HAP-1 (cell line): ENCODE results near the gene DCLK3.

Experiments used
- DNase-seq, 2 experiments: peaks; one replicate each; pipeline ENCODE4 v3.0.0-alpha.2; 2016 to 2020; ENCODE audit warnings: low spot score in 2 of 2
- H3K27me3 ChIP-seq: fragments of 250-450 bp; sonication (Bioruptor Pico); 2 replicates; pipeline ENCODE4 v1.5.1; 2020; ENCODE audit warnings: low read depth, mild to moderate bottlenecking, moderate library complexity
- H3K36me3 ChIP-seq: fragments of 250-450 bp; sonication (Bioruptor Pico); replicated peaks from 2 replicates; pipeline ENCODE4 v1.5.1; 2020; ENCODE audit warnings: mild to moderate bottlenecking
- H3K4me1 ChIP-seq: fragments of 250-450 bp; sonication (Bioruptor Pico); 2 replicates; pipeline ENCODE4 v1.5.1; 2020; ENCODE audit warnings: mild to moderate bottlenecking
- H3K4me3 ChIP-seq: fragments of 250-450 bp; sonication (Bioruptor Pico); 2 replicates; pipeline ENCODE4 v1.5.1; 2020; ENCODE audit warnings: mild to moderate bottlenecking, moderate library complexity
- H3K9me3 ChIP-seq: fragments of 250-450 bp; sonication (Bioruptor Pico); 2 replicates; pipeline ENCODE4 v1.5.1; 2020; ENCODE audit warnings: mild to moderate bottlenecking, moderate library complexity
- in situ Hi-C: fragments of 300-500 bp; cut with MboI; formaldehyde crosslinking; loops from 3 replicates; pipeline ENCODE4 v1.14.3; 2020; ENCODE audit warnings: low sequenced_read_pairs, inconsistent platforms, mixed read lengths

DCLK3 gene

DNA sequence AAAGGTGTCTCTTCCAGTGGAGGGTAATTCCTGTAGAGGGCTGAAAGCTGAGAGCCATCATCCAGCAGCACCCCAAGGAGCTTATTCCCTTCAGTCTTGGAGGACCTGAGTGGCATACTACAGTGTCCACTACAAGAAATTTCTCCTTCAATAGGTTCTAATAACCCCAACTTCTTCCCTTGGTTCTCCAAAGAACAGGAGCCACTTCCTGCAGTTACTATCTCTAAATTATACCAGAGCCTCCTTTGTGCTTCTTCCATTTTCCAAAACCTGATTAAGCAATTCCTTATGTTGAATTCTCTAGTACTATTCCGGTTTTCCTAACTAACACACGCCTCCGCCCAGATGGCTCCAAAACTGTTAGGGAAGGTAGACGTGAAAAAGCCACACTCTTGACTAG lies 50.4 kb downstream of the DCLK3 start:
- in situ Hi-C loops, result loop anchor here (25.0 kb wide), 1 partner anchor 602 kb away; no protein-coding TSS in a partner anchor
- Histone ChIP-seq H3K27me3 (no peaks in the 10 kb centered on the region), H3K4me3 (no peak overlapping the region), H3K4me1 (no peaks in the 10 kb centered on the region), H3K9me3 (no peaks in the 10 kb centered on the region), H3K36me3 (no peaks in the 10 kb centered on the region)
- DNase-seq, result no peak

- in situ Hi-C loops, result loop anchor here (25.0 kb wide), 1 partner anchor 598 kb away; no protein-coding TSS in a partner anchor
- no peak for DNase-seq
- H3K9me3 ChIP-seq, result no peaks in the 10 kb centered on the region
- no peaks in the 10 kb centered on the region for H3K27me3 ChIP-seq
- H3K36me3 ChIP-seq, result no peaks in the 10 kb centered on the region
- no peak overlapping the region for H3K4me3 ChIP-seq
- H3K4me1 ChIP-seq, result no peaks in the 10 kb centered on the region
Observed at GRCh38 chr3:36710606-36711005, 53.7 kb downstream of the DCLK3 start.

- H3K27me3 ChIP-seq, result no peaks in the 10 kb centered on the region; the same call in 1 of the 2 replicates
- no peaks in the 10 kb centered on the region for H3K4me1 ChIP-seq
- in situ Hi-C loops, result loop anchor here (10.0 to 25.0 kb wide), 2 partner anchors 598 to 735 kb away; no protein-coding TSS in a partner anchor
- no peak for DNase-seq
- H3K36me3 ChIP-seq, result no peaks in the 10 kb centered on the region
- H3K4me3 ChIP-seq, result no peak overlapping the region
- H3K9me3 ChIP-seq, result no peaks in the 10 kb centered on the region
Observed at GRCh38 chr3:36709826-36710365, 54.5 kb downstream of the DCLK3 start.

DNA sequence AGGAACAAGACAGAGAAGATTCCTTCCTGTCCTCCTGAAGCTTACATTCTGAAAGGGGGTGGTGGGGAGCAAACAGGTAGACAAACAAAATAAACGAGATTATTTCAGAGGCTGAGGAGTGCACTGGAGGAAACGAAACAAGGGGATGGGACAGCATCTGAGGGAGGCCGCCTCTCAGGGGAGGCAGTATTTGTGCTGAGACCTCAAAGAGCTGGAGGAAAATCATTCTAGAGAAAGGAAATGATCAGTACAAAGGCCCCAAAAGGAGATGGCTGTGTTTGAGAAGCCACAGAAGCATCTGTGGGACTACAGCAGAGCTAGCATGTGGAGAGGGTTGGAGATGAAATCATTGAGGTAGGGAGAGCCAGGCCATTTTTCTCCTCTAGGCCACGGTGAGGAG lies 55.1 kb downstream of the DCLK3 start:
- Histone ChIP-seq H3K9me3 (no peaks in the 10 kb centered on the region), H3K4me1 (no peaks in the 10 kb centered on the region), H3K4me3 (no peak overlapping the region), H3K27me3 (no peaks in the 10 kb centered on the region; the same call in 1 of the 2 replicates), H3K36me3 (no peaks in the 10 kb centered on the region)
- DNase-seq, result no peak
- in situ Hi-C loops, result loop anchor here (10.0 to 25.0 kb wide), 2 partner anchors 597 to 734 kb away; no protein-coding TSS in a partner anchor

GRCh38 chr3:36707623-36708409 lies 56.5 kb downstream of the DCLK3 start:
- in situ Hi-C loops, result loop anchor here (10.0 to 25.0 kb wide), 2 partner anchors 596 to 733 kb away; no protein-coding TSS in a partner anchor
- H3K27me3 ChIP-seq, result no peaks in the 10 kb centered on the region; the same call in 1 of the 2 replicates
- no peaks in the 10 kb centered on the region for H3K9me3 ChIP-seq
- no peak overlapping the region for H3K4me3 ChIP-seq
- DNase-seq, result no peak
- no peaks in the 10 kb centered on the region for H3K36me3 ChIP-seq
- no peaks in the 10 kb centered on the region for H3K4me1 ChIP-seq

DNA sequence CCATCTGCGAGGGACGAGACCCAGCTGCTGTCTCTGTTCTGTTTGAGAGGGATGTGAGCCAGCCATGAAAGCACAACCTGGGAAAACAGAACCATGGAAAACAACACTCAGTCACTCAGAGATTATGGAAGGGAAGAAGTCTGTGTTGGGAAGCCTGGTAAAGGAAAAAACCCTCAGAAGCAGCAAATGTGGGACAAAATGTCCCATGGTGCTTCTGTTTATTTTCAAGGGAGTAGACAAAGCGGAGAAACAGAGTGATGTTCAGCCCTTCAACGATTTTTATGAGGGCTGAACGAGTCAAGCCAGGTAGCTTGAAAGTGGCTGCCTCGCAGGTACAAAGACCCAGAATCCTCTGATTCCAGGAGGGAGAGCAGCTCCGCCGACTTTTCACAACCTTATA lies 59.3 kb downstream of the DCLK3 start:
- Histone ChIP-seq H3K36me3 (no peaks in the 10 kb centered on the region), H3K27me3 (no peaks in the 10 kb centered on the region; the same call in 1 of the 2 replicates), H3K4me3 (no peak overlapping the region), H3K4me1 (0 out of 2 replicates have a peak, but pooled peaks cover 4% of the 10 kb centered on the region), H3K9me3 (no peaks in the 10 kb centered on the region)
- in situ Hi-C loops, result loop anchor here (10.0 to 25.0 kb wide), 2 partner anchors 593 to 730 kb away; no protein-coding TSS in a partner anchor
- DNase-seq, result no peak

GRCh38 chr3:36704280-36704679 lies 60.1 kb downstream of the DCLK3 start:
- H3K36me3 ChIP-seq, result no peaks in the 10 kb centered on the region
- in situ Hi-C loops, result loop anchor here (10.0 to 25.0 kb wide), 2 partner anchors 592 to 729 kb away; no protein-coding TSS in a partner anchor
- H3K9me3 ChIP-seq, result no peaks in the 10 kb centered on the region
- no peak for DNase-seq
- H3K27me3 ChIP-seq, result no peaks in the 10 kb centered on the region; the same call in 1 of the 2 replicates
- 0 out of 2 replicates have a peak, but pooled peaks cover 6% of the 10 kb centered on the region for H3K4me1 ChIP-seq
- no peak overlapping the region for H3K4me3 ChIP-seq

GRCh38 chr3:36701249-36701572 lies 63.1 kb downstream of the DCLK3 start:
- Histone ChIP-seq H3K36me3 (no peaks in the 10 kb centered on the region), H3K9me3 (no peaks in the 10 kb centered on the region), H3K4me1 (0 out of 2 replicates have a peak, but pooled peaks cover 6% of the 10 kb centered on the region), H3K27me3 (no peaks in the 10 kb centered on the region; the same call in 1 of the 2 replicates), H3K4me3 (no peak overlapping the region)
- in situ Hi-C loops, result loop anchor here (10.0 to 25.0 kb wide), 2 partner anchors 589 to 726 kb away; no protein-coding TSS in a partner anchor
- no peak for DNase-seq

- Histone ChIP-seq H3K4me3 (no peak overlapping the region), H3K36me3 (no peaks in the 10 kb centered on the region), H3K27me3 (no peaks in the 10 kb centered on the region; the same call in 1 of the 2 replicates), H3K4me1 (0 out of 2 replicates have a peak, but pooled peaks cover 6% of the 10 kb centered on the region), H3K9me3 (no peaks in the 10 kb centered on the region)
- DNase-seq, result peak; percentile 74 to 78
- in situ Hi-C loops, result loop anchor here (10.0 to 25.0 kb wide), 2 partner anchors 588 to 726 kb away; no protein-coding TSS in a partner anchor
Observed at GRCh38 chr3:36700537-36701248, 63.7 kb downstream of the DCLK3 start.

DNA sequence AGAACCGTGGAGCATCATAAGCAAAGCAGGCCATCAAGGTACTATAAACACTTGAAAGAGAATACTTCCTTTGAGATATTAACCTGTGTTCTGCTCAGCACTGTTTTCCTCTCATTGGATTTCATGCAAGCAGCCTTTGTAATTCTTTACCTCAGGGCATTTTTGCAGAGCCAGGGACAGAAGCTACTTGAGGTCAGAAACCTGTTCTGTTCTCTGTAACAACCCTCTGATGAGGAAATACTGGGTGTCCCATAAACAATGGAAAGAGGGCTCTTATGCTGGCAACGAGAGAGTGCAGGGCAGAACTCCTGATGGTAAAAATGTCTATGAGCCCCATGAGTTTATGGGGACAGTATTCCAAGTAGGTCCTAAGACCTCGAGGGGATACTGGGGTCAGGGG lies 66.0 kb downstream of the DCLK3 start:
- no peak for DNase-seq
- H3K9me3 ChIP-seq, result no peaks in the 10 kb centered on the region
- no peaks in the 10 kb centered on the region for H3K27me3 ChIP-seq
- 0 out of 2 replicates have a peak, but pooled peaks cover 6% of the 10 kb centered on the region for H3K4me1 ChIP-seq
- in situ Hi-C loops, result no loop called here
- no peak overlapping the region for H3K4me3 ChIP-seq
- H3K36me3 ChIP-seq, result no peaks in the 10 kb centered on the region

DNA sequence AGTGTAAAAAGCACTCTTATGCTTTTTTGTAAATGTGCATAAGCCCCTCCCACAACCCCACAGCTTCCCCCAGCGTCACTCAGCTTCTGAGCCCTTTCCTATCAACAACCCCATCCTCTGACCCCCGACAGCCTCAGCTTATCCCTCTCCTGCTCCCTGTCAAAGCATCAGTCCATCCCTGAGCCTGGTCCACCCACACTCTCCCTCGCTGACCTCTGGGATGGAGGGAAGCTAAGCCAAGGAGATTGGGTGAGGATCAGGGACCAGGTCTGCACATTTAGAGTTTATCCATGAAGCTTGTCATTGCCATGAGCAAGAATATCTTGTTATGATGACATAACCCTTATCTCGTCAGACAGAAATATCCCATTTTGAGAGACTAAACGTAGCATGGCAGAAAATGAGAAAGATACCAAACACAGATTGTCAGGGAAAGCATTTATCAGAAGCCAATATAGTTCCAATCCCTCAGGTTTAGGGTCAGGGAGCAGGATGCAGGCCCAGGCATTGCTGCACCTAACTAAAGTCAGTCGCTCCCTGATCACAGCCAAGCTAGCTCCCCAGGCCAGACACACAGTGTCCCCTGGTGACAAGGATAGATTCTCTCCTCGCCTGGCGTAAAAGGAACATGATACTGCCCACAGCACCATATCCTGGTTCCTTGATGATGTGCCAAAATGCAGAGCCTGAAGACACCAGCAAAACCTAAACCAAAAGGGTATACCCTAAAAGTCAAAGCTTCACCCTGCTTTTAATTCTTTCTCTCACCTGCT lies 66.9 kb downstream of the DCLK3 start:
- no peak overlapping the region for H3K4me3 ChIP-seq
- no peaks in the 10 kb centered on the region for H3K27me3 ChIP-seq
- in situ Hi-C loops, result no loop called here
- no peak for DNase-seq
- H3K9me3 ChIP-seq, result no peaks in the 10 kb centered on the region
- no peaks in the 10 kb centered on the region for H3K36me3 ChIP-seq
- 0 out of 2 replicates have a peak, but pooled peaks cover 6% of the 10 kb centered on the region for H3K4me1 ChIP-seq

DNA sequence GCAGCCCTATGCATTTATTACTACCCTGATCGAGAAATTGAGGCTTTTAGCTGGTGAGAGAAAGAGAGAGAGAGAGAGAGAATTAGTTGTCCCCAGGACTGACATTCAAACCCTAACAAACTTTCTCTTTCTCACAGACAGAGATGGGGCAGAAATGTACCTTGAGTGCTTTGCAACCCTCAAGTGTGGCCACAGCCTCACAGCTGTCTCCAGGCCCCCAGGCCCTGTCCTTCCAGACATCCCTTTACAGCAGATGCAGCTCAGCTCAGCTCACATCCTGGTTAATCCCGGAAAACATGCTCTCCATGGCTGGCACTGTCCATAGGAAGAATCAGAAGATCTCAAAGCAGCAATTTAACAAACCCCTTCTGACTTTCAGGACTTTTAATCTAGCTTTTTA lies 67.6 kb downstream of the DCLK3 start:
- in situ Hi-C loops, result no loop called here
- 0 out of 2 replicates have a peak, but pooled peaks cover 6% of the 10 kb centered on the region for H3K4me1 ChIP-seq
- H3K27me3 ChIP-seq, result no peaks in the 10 kb centered on the region
- H3K36me3 ChIP-seq, result no peaks in the 10 kb centered on the region
- no peak for DNase-seq
- no peak overlapping the region for H3K4me3 ChIP-seq
- H3K9me3 ChIP-seq, result no peaks in the 10 kb centered on the region

- in situ Hi-C loops, result no loop called here
- H3K27me3 ChIP-seq, result no peaks in the 10 kb centered on the region
- H3K36me3 ChIP-seq, result no peaks in the 10 kb centered on the region
- H3K4me3 ChIP-seq, result no peak overlapping the region
- no peaks in the 10 kb centered on the region for H3K9me3 ChIP-seq
- 0 out of 2 replicates have a peak, but pooled peaks cover 6% of the 10 kb centered on the region for H3K4me1 ChIP-seq
- DNase-seq, result no peak
Observed at GRCh38 chr3:36695769-36696137, 68.6 kb downstream of the DCLK3 start.
